GM19395 (cell line): ENCODE results near the gene TMEM164.
"Not testable (repeated sequence)": the region's sequence is repeated elsewhere in the genome, so short reads cannot be mapped to it uniquely, and the experiment has no call there.

ENCODE experiments used
- ATAC-seq: cut with Tn5 transposase; IDR thresholded peaks from one replicate; pipeline ENCODE4 v1.9.1; 2021; ENCODE audit warnings: mild to moderate bottlenecking, moderate library complexity; ENCODE audit not compliant: unreplicated experiment

Gene TMEM164

GRCh38 chrX:110002300-110003166 lies at the start of gene TMEM164:
TSS of gene TMEM164 (plus strand) at chrX:110003114. CDS start at chrX:110003775, 661 bp downstream.
- ATAC-seq, result peak; percentile 73

- ATAC-seq, result no peak
Measured at GRCh38 chrX:109954333-109954732, 48.6 kb upstream of the TMEM164 start.

- ATAC-seq, result no peak
Measured at GRCh38 chrX:109954955-109955354, 48.0 kb upstream of the TMEM164 start.

- no peak for ATAC-seq
Measured at GRCh38 chrX:109958266-109958665, 44.6 kb upstream of the TMEM164 start.

GRCh38 chrX:109959356-109959871 lies 43.5 kb upstream of the TMEM164 start:
- ATAC-seq, result no peak

GRCh38 chrX:109964390-109964789 lies 38.5 kb upstream of the TMEM164 start:
- ATAC-seq, result no peak

GRCh38 chrX:109966246-109966645 lies 36.7 kb upstream of the TMEM164 start:
- ATAC-seq, result no peak

GRCh38 chrX:109967156-109967555 lies 35.8 kb upstream of the TMEM164 start:
- ATAC-seq, result no peak

GRCh38 chrX:109970841-109971240 lies 32.1 kb upstream of the TMEM164 start:
- not testable (repeated sequence) for ATAC-seq

GRCh38 chrX:109974906-109975655 lies 27.8 kb upstream of the TMEM164 start:
- ATAC-seq, result no peak

- not testable (repeated sequence) for ATAC-seq
Measured at GRCh38 chrX:109985210-109985609, 17.7 kb upstream of the TMEM164 start.

- ATAC-seq, result no peak
Measured at GRCh38 chrX:109987884-109988283, 15.0 kb upstream of the TMEM164 start.

GRCh38 chrX:109990582-109991276 lies 12.2 kb upstream of the TMEM164 start:
- ATAC-seq, result peak; percentile 82

- ATAC-seq, result no peak
Measured at GRCh38 chrX:109992203-109992602, 10.7 kb upstream of the TMEM164 start.

- ATAC-seq, result no peak
Measured at GRCh38 chrX:109995155-109995554, 7.8 kb upstream of the TMEM164 start.

GRCh38 chrX:109997786-109998452 lies 5.0 kb upstream of the TMEM164 start:
- no peak for ATAC-seq

GRCh38 chrX:110000000-110000399 lies 2.9 kb upstream of the TMEM164 start:
- no peak for ATAC-seq

- ATAC-seq, result no peak
Measured at GRCh38 chrX:110000847-110001713, 1.8 kb upstream of the TMEM164 start.

GRCh38 chrX:110001740-110002299 lies 1.1 kb upstream of the TMEM164 start:
- ATAC-seq, result no peak
